HCT116 (cell line): Measurements from ENCODE around the gene XAGE2.

Experiments
- CTCF ChIP-seq, 3 experiments: fragments of 200-600 bp in 1 of 3; sonication (generic) in 1 of 3; IDR thresholded peaks in 2 of 3; conservative IDR thresholded peaks in 1 of 3; 2 replicates each; pipeline ENCODE4 v1.5.1; 2012 to 2017; ENCODE audit warnings: low read depth in 2 of 3, low read length in 2 of 3, antibody characterized with exemption in 1 of 3, borderline replicate concordance in 1 of 3, control low read depth in 1 of 3, mild to moderate bottlenecking in 1 of 3, mixed read lengths in 1 of 3, mixed run types in 1 of 3, moderate library complexity in 1 of 3; ENCODE audit not compliant: insufficient read depth in 1 of 3
- POLR2A ChIP-seq: IDR thresholded peaks from 2 replicates; pipeline ENCODE4 v1.7.0; 2011; ENCODE audit warnings: borderline replicate concordance; ENCODE audit not compliant: insufficient read depth, insufficient read length; ENCODE audit errors: extremely low read depth
- YY1 ChIP-seq: IDR thresholded peaks from 2 replicates; pipeline ENCODE4 v1.6.1; 2011; ENCODE audit warnings: low read length, low read depth, moderate library complexity, mild to moderate bottlenecking; ENCODE audit not compliant: insufficient replicate concordance; ENCODE audit errors: extremely low read depth

- TF ChIP-seq YY1 (no peak), POLR2A (no peak), CTCF (IDR thresholded peaks at IDR 0.05 in 2 of 3, conservative IDR thresholded peaks at IDR 0.05 in 1 of 3; ENCODE audit: borderline replicate concordance in 1 of 3, insufficient read depth in 1 of 3, low read depth in 2 of 3, low read length in 2 of 3) (no peak)
These were observed 54.1 kb downstream of the XAGE2 start for GRCh38 chrX:52422884-52423283.
